HUDEP-2 (cell line): ENCODE measurements around the gene RNF224.

Experiments used
- DNase-seq, 76 experiments: peaks; one replicate each; lab custom pipeline; 2025; ENCODE audit not compliant: unreplicated experiment in 76 of 76; lab: John Stamatoyannopoulos, UW

The RNF224 gene

GRCh38 chr9:137191691-137192447, 35.4 kb upstream of the RNF224 start:
- no peak for DNase-seq

GRCh38 chr9:137192448-137192780, 34.9 kb upstream of the RNF224 start:
- DNase-seq, result no peak

GRCh38 chr9:137192859-137193258, 34.4 kb upstream of the RNF224 start:
- no peak for DNase-seq

GRCh38 chr9:137193771-137194170, 33.5 kb upstream of the RNF224 start:
- DNase-seq, result no peak

- DNase-seq, result no peak
These were observed 32.9 kb upstream of the RNF224 start for GRCh38 chr9:137194388-137194787.

GRCh38 chr9:137194909-137195308, 32.4 kb upstream of the RNF224 start:
- DNase-seq, result no peak

- DNase-seq, result no peak
These were observed 31.6 kb upstream of the RNF224 start for GRCh38 chr9:137195525-137196220.

- DNase-seq, result no peak
These were observed 29.0 kb upstream of the RNF224 start for GRCh38 chr9:137198051-137198901.

GRCh38 chr9:137198902-137199283, 28.4 kb upstream of the RNF224 start:
- DNase-seq, result no peak

- no peak for DNase-seq
These were observed 27.7 kb upstream of the RNF224 start for GRCh38 chr9:137199411-137200121.

GRCh38 chr9:137200311-137201204, 26.7 kb upstream of the RNF224 start, which contains the start of gene TPRN:
TSS of gene TPRN (minus strand) at chr9:137200741. CDS start at chr9:137200711, 30 bp downstream.
- DNase-seq, result peak in 75 of 76 experiments; percentile 33 to 99 (median 98)

- no peak for DNase-seq
These were observed 26.0 kb upstream of the RNF224 start for GRCh38 chr9:137201205-137201868.

- DNase-seq, result peak in 8 of 76 experiments; percentile 7 to 26 (median 14)
These were observed 24.3 kb upstream of the RNF224 start for GRCh38 chr9:137202966-137203365.

- no peak for DNase-seq
These were observed 22.6 kb upstream of the RNF224 start for GRCh38 chr9:137204731-137205125.

- DNase-seq, result peak in 73 of 76 experiments; percentile 15 to 90 (median 71)
These were observed 21.9 kb upstream of the RNF224 start, which contains the start of the genes NDOR1 and TMEM203 for GRCh38 chr9:137205126-137206069. TSS of gene NDOR1 (plus strand) at chr9:137205700. CDS start at chr9:137205778, 78 bp downstream. TSS of gene TMEM203 (minus strand) at chr9:137205648. CDS start at chr9:137205414, 234 bp downstream.

GRCh38 chr9:137206602-137207001, 20.7 kb upstream of the RNF224 start:
- peak in 50 of 76 experiments; percentile 6 to 70 (median 42) for DNase-seq

GRCh38 chr9:137211532-137211931, 15.8 kb upstream of the RNF224 start:
- DNase-seq, result no peak

- no peak for DNase-seq
These were observed 14.8 kb upstream of the RNF224 start for GRCh38 chr9:137212520-137212919.
